Loucy (cell line): Measurements from ENCODE around the gene BEGAIN.
"Not testable (repeated sequence)": the region's sequence is repeated elsewhere in the genome, so short reads cannot be mapped to it uniquely, and the experiment has no call there.

Experiments used
- H2AFZ ChIP-seq: fragments of 200-600 bp; sonication (generic); 2 replicates; pipeline ENCODE4 v1.6.0; 2016; ENCODE audit warnings: antibody characterized with exemption, mild to moderate bottlenecking, low read length, moderate library complexity
- H3F3A ChIP-seq: fragments of 200-600 bp; 2 replicates; pipeline ENCODE4 v1.6.0; 2016; ENCODE audit warnings: antibody characterized with exemption, low read depth, mild to moderate bottlenecking
- H3K27me3 ChIP-seq: fragments of 200-600 bp; sonication (generic); 2 replicates; pipeline ENCODE4 v1.6.1; 2014; ENCODE audit warnings: low read length, mild to moderate bottlenecking; ENCODE audit not compliant: insufficient read depth, poor library complexity, severe bottlenecking
- H3K36me3 ChIP-seq: fragments of 200-600 bp; sonication (generic); 2 replicates; pipeline ENCODE4 v1.6.1; 2016; ENCODE audit warnings: low read length; ENCODE audit not compliant: insufficient read depth
- H3K4me1 ChIP-seq: fragments of 200-600 bp; sonication (generic); 2 replicates; pipeline ENCODE4 v1.5.1; 2014; ENCODE audit warnings: low read length, mild to moderate bottlenecking; ENCODE audit not compliant: insufficient read depth, poor library complexity, severe bottlenecking
- H3K4me2 ChIP-seq: fragments of 200-600 bp; sonication (generic); 2 replicates; pipeline ENCODE4 v1.6.0; 2014; ENCODE audit warnings: antibody characterized with exemption, low read length, low read depth, mild to moderate bottlenecking; ENCODE audit not compliant: poor library complexity, severe bottlenecking
- H3K4me3 ChIP-seq: fragments of 200-600 bp; sonication (generic); 2 replicates; pipeline ENCODE4 v1.5.1; 2014; ENCODE audit warnings: low read length, mild to moderate bottlenecking, mixed read lengths; ENCODE audit not compliant: poor library complexity, severe bottlenecking
- H3K79me2 ChIP-seq: fragments of 200-600 bp; sonication (generic); 2 replicates; pipeline ENCODE4 v1.6.1; 2014; ENCODE audit warnings: low read length; ENCODE audit not compliant: insufficient read depth
- H3K9ac ChIP-seq: fragments of 200-600 bp; sonication (generic); 2 replicates; pipeline ENCODE4 v1.6.0; 2014; ENCODE audit warnings: mild to moderate bottlenecking, low read depth, low read length, moderate library complexity; ENCODE audit not compliant: poor library complexity, severe bottlenecking
- H3K9me2 ChIP-seq: fragments of 200-600 bp; sonication (generic); replicated peaks from 2 replicates; pipeline ENCODE4 v1.6.1; 2016; ENCODE audit warnings: low read depth, low read length, mixed read lengths
- H3K9me3 ChIP-seq: fragments of 200-600 bp; sonication (generic); 2 replicates; pipeline ENCODE4 v1.6.1; 2014; ENCODE audit warnings: mild to moderate bottlenecking, antibody characterized with exemption, low read length, low read depth; ENCODE audit not compliant: insufficient read depth
- H4K20me1 ChIP-seq: fragments of 200-600 bp; sonication (generic); 2 replicates; pipeline ENCODE4 v1.6.0; 2014; ENCODE audit warnings: antibody characterized with exemption, low read length, mild to moderate bottlenecking; ENCODE audit not compliant: insufficient read depth, poor library complexity, severe bottlenecking
- CTCF ChIP-seq: fragments of 200-600 bp; sonication (generic); conservative IDR thresholded peaks from 2 replicates; pipeline ENCODE4 v1.5.1; 2014; ENCODE audit warnings: mild to moderate bottlenecking, antibody characterized with exemption, low read length
- EZH2phosphoT487 ChIP-seq: fragments of 200-600 bp; IDR thresholded peaks from 2 replicates; pipeline ENCODE4 v1.6.1; 2018; ENCODE audit warnings: antibody characterized with exemption, mild to moderate bottlenecking, moderate library complexity, borderline replicate concordance

BEGAIN gene

GRCh38 chr14:100523131-100523842, 63.9 kb downstream of the BEGAIN start:
- no peak overlapping the region for H3K4me2 ChIP-seq
- H3K79me2 ChIP-seq, result no peaks in the 10 kb centered on the region
- no peak for TF ChIP-seq EZH2phosphoT487
- no peak for TF ChIP-seq CTCF

DNA sequence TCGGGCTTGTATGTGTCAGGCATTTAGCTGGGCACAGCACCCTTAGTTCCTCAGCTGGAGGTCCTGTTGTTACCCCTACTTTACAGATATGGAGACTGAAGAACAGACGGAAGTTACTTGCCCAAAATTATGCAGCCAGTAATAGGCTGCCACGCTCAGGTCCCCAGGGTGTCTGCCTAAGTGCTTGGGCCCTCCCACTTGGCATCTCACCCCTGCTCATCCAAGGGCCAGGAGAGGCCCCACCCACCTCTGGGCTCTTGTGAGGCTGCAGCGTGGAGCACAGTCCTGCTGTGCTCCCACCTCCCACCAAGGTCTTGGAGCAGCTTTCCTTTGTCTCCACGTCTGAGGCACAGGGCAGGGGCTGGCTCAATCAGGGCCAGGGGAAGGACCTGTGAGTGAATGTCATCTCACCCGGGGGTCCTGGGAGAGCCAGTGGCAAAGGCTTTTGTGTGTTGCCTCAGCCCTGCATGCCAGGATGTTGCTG, 64.6 kb downstream of the BEGAIN start:
- no peak overlapping the region for H3K4me2 ChIP-seq
- H4K20me1 ChIP-seq, result no peaks in the 10 kb centered on the region
- no peaks in the 10 kb centered on the region for H3F3A ChIP-seq
- H3K9me2 ChIP-seq, result no peaks in the 10 kb centered on the region
- H3K9ac ChIP-seq, result no peak overlapping the region
- TF ChIP-seq CTCF (no peak), EZH2phosphoT487 (no peak)
- H3K79me2 ChIP-seq, result no peaks in the 10 kb centered on the region
- no peak overlapping the region for H2AFZ ChIP-seq
- H3K4me3 ChIP-seq, result no peak overlapping the region
- H3K4me1 ChIP-seq, result no peaks in the 10 kb centered on the region
- H3K36me3 ChIP-seq, result peaks cover 8% of the 10 kb centered on the region; the same call in 1 of the 2 replicates
- no peaks in the 10 kb centered on the region for H3K27me3 ChIP-seq
- H3K9me3 ChIP-seq, result no peaks in the 10 kb centered on the region

More at GRCh38 chr14:100523131-100523842, 63.9 kb downstream of the BEGAIN start:
- H3K27me3 ChIP-seq, result no peaks in the 10 kb centered on the region
- H2AFZ ChIP-seq, result no peak overlapping the region
- H3K4me1 ChIP-seq, result no peaks in the 10 kb centered on the region
- peaks cover 8% of the 10 kb centered on the region; the same call in 1 of the 2 replicates for H3K36me3 ChIP-seq
- H3F3A ChIP-seq, result no peaks in the 10 kb centered on the region
- no peaks in the 10 kb centered on the region for H3K9me3 ChIP-seq
- H3K9ac ChIP-seq, result no peak overlapping the region
- H3K4me3 ChIP-seq, result no peak overlapping the region
- no peaks in the 10 kb centered on the region for H4K20me1 ChIP-seq
- no peaks in the 10 kb centered on the region for H3K9me2 ChIP-seq

- not testable (repeated sequence) for H2AFZ ChIP-seq, H3K4me1 ChIP-seq, H3K79me2 ChIP-seq, H3F3A ChIP-seq, H3K4me2 ChIP-seq, H3K9me2 ChIP-seq, H3K9me3 ChIP-seq, H3K27me3 ChIP-seq, H3K4me3 ChIP-seq, H4K20me1 ChIP-seq, H3K36me3 ChIP-seq, H3K9ac ChIP-seq
Observed at GRCh38 chr14:100506053-100506452, 81.2 kb downstream of the BEGAIN start.
